Body of pancreas (tissue), 4 donors: ENCODE measurements around the gene USP36. TPM values are rescaled to one million over a fixed set of nuclear protein-coding genes. Genes with fewer than 3 reads are reported as not detected.

ENCODE experiments used
- ATAC-seq: fragments of 150-250 bp; one replicate; pipeline ENCODE4 v1.9.1; 2016
- DNase-seq, 4 donors: peaks; one replicate each; pipeline ENCODE4 v3.0.0-alpha.2; 2019
- H3K27ac ChIP-seq, 4 donors: fragments of 200-600 bp; sonication (generic); 1 replicate in 3 of 4; 2 replicates in 1 of 4; pipeline versions ENCODE4 v1.5.1 to v1.6.1; 2016 to 2019; ENCODE audit warnings: mild to moderate bottlenecking in 1 of 4, mixed read lengths in 1 of 4, moderate library complexity in 1 of 4
- H3K27me3 ChIP-seq, 2 donors: fragments of 200-600 bp; sonication (generic); one replicate each; pipeline ENCODE4 v1.6.0; 2016; ENCODE audit warnings: mild to moderate bottlenecking in 1 of 2
- H3K36me3 ChIP-seq, 2 donors: fragments of 200-600 bp; sonication (generic); replicated peaks in 1 of 2; 2 replicates each; pipeline ENCODE4 v1.5.1; 2016; ENCODE audit warnings: low read depth in 2 of 2; ENCODE audit not compliant: insufficient read depth in 1 of 2
- H3K4me1 ChIP-seq: fragments of 200-600 bp; sonication (generic); one replicate; pipeline ENCODE4 v1.6.0; 2016
- H3K4me3 ChIP-seq, 2 donors: fragments of 200-600 bp; sonication (generic); 1 replicate in 1 of 2; 2 replicates in 1 of 2; pipeline ENCODE4 v1.5.1; 2016 to 2019
- H3K9me3 ChIP-seq, 3 donors: fragments of 200-600 bp; sonication (generic); 1 replicate in 2 of 3; 2 replicates in 1 of 3; pipeline ENCODE4 v1.5.1; 2016
- POLR2A ChIP-seq, 3 donors: fragments of 450-650 bp; IDR thresholded peaks; one replicate each; pipeline ENCODE4 v1.6.1; 2016; ENCODE audit warnings: antibody characterized with exemption in 3 of 3, mild to moderate bottlenecking in 2 of 3
- WGBS, 2 donors: methylation state at CpG; one replicate each; pipeline ENCODE4 v1.1.5; 2017; 5-methylcytosine and 5-hydroxymethylcytosine counted together
- intact Hi-C: fragments of 100-400 bp; cut with DNase I; formaldehyde crosslinking; loops from one replicate; pipeline ENCODE4 v1.15.1; 2023
- total RNA-seq, 2 donors: library from RNA; depleted of rRNA; stranded (reverse); fragments of >200 nt; gene quantifications; one replicate each; pipeline ENCODE4 v1.1.0, GENCODE V29; 2016
- TF ChIP-seq, protein P1 (sequence below), 7 experiments: fragments of 450-650 bp in 4 of 7; fragments of 200-600 bp in 3 of 7; sonication (generic) in 3 of 7; IDR thresholded peaks; one replicate each; pipeline ENCODE4 v1.5.1; 2016 to 2019; ENCODE audit warnings: antibody characterized with exemption in 7 of 7

The USP36 gene
- total RNA-seq, 2 donors from 2014 or later: 28.5 to 55.4 TPM

DNA sequence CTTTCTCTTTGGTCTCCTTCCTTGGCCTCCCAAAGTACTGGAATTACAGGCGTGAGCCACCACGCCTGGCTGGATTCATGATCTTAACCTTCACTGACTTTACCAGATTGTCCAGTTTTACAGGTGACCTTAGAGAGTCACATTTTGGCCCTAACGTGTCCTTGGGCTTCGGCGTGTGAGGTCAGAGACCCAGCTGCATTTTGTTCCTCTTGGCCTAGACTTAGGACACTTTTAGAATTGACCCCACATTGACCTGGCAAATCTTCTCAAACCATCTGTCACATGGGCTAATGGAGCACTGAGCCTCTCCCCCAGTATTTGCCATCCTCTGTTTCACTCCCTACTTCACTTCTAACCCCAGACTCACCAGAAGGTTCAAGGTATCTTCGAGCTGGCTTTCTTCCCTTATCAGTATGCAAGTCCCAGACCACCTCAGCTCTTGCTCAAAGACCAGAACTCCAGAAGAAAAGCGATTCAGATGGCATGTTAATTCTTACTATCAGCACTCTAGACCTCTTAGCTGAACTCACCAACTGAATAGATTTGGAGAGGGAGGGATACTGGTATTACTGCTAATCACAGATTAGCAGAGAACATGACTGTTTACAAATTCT is 56.8 kb downstream of the USP36 start:
- 36 to 53% methylated on average over 7 of the region's 7 CpGs for WGBS, 2 donors
- Histone ChIP-seq H3K4me1 (peaks cover 35% of the 10 kb centered on the region), H3K27ac (peak overlapping the region; percentile 28 to 99 (median 96)), H3K9me3 (no peaks in the 10 kb centered on the region), H3K27me3 (no peaks in the 10 kb centered on the region), H3K36me3 (no peaks in the 10 kb centered on the region), H3K4me3 (no peak overlapping the region)
- intact Hi-C loops: no loop called here
- DNase-seq (peak in 2 of 4 donors; percentile 32 to 39), ATAC-seq (no peak)
- TF ChIP-seq, protein P1, sequence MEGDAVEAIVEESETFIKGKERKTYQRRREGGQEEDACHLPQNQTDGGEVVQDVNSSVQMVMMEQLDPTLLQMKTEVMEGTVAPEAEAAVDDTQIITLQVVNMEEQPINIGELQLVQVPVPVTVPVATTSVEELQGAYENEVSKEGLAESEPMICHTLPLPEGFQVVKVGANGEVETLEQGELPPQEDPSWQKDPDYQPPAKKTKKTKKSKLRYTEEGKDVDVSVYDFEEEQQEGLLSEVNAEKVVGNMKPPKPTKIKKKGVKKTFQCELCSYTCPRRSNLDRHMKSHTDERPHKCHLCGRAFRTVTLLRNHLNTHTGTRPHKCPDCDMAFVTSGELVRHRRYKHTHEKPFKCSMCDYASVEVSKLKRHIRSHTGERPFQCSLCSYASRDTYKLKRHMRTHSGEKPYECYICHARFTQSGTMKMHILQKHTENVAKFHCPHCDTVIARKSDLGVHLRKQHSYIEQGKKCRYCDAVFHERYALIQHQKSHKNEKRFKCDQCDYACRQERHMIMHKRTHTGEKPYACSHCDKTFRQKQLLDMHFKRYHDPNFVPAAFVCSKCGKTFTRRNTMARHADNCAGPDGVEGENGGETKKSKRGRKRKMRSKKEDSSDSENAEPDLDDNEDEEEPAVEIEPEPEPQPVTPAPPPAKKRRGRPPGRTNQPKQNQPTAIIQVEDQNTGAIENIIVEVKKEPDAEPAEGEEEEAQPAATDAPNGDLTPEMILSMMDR (IDR thresholded peaks at IDR 0.05): no peak
- TF ChIP-seq POLR2A (IDR thresholded peaks at IDR 0.05): no peak

DNA sequence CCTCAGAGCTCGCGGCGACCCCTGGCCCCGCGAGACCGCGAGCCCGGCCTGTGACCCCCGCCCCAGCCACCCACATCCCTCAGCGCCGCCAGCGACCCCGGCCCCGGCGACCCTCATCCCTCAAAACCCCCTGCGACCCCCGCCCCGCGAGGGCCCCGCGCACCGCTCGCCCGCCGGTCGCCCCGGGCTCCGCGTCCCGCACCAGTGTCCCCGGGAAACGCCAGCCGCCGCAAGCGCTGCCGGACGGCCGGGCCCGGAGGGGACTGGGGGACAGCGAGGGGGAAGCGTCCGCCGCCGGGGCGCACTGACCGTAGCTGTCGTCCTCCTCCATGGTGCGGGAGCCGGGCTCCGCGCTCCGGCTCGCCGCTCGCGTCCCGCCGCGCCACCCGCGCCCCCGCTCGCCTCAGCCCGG is 58.7 kb downstream of the USP36 start, which contains the start of gene CYTH1:
CYTH1 (minus strand) TSS at position 381 of the 412 bp plus-strand sequence; CDS start at position 331, 50 bp downstream.
- TF ChIP-seq POLR2A (IDR thresholded peaks at IDR 0.05): no peak
- TF ChIP-seq, protein P1 (IDR thresholded peaks at IDR 0.05): no peak
- Histone ChIP-seq H3K9me3 (no peaks in the 10 kb centered on the region), H3K27me3 (no peaks in the 10 kb centered on the region), H3K27ac (peak within 1 kb of the TSS; percentile 94 to 99 (median 98)), H3K4me1 (peaks cover 29% of the 10 kb centered on the region), H3K4me3 (peak within 1 kb of the TSS; percentile 81 to 97), H3K36me3 (no peaks in the 10 kb centered on the region)
- DNase-seq: no peak
- ATAC-seq: no peak
- WGBS, 2 donors: 0% methylated on average over 20 to 52 of the region's 64 CpGs
- intact Hi-C loops: no loop called here

DNA sequence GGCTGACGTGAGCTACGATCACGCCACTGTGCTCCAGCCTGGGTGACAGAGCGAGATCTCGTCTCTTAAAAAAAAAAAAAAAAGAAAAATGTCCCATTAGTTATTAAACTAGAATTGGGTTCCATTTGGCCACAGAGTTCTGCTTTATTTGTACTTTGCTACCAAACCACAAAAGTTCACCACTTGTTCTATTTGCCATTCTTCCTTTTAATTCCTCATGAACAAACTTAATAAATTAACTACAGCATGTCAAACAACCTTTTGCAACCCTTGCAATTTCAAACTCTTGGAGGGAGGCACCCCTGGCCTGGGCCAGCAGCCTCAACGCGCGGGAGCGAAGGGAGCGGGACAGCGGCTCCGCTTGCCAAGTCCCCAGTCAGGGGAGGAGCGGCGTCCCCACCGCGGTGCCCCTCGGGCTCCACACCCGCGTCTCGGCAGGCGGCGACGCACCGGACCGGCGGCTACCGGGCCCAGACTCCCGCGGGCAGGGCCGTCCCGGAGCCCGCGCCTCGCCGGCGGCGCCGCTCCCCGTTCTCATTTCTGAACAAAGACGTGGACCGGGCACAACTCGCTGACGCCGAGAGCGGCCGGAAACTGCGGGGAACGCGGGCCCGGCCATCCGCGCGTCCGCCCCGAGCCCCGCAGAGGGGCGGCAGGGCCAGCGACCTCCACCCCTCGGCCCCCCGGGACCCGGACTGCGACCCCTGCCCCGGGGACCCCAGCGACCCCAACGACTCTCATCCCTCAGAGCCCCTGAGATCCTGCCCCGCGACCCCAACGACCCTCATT is 59.3 kb downstream of the USP36 start:
- Histone ChIP-seq H3K9me3 (no peaks in the 10 kb centered on the region), H3K27ac (peak overlapping the region; percentile 68 to 92 (median 89)), H3K27me3 (no peaks in the 10 kb centered on the region), H3K4me3 (peak overlapping the region; percentile 81 to 97), H3K4me1 (peaks cover 29% of the 10 kb centered on the region), H3K36me3 (no peaks in the 10 kb centered on the region)
- DNase-seq (peak; percentile 46 to 64 (median 55)), ATAC-seq (peak; percentile 5)
- peak in 2 of 3 donors; percentile 11 to 25 for TF ChIP-seq POLR2A (IDR thresholded peaks at IDR 0.05)
- TF ChIP-seq, protein P1 (IDR thresholded peaks at IDR 0.05): no peak
- WGBS, 2 donors: 4 to 16% methylated on average over 14 to 64 of the region's 68 CpGs
- intact Hi-C loops: no loop called here

DNA sequence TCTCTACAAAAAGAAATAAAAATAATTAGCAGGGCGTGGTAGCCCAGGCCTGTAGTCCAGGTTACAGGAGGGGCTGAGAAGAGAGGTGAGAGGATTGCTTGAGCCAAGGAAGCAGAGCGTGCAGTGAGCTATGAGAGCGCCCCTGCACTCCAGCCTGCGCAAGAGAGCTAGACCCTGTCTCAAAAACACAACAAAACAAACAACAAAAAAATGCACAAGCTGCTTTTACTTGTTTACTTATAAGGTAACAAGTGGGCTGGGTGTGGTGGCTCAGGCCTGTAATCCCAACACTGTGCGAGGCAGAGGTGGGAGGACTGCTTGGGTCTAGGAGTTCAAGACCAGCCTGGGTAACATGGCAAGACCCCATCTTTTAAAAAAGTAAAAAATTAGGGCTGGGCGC is 60.3 kb downstream of the USP36 start:
- WGBS, 2 donors: 92 to 95% methylated on average over 6 of the region's 6 CpGs
- peak overlapping the region in 3 of 4 donors; percentile 87 to 92 (median 91) for H3K27ac ChIP-seq

More for the DNA sequence above, 60.3 kb downstream of the USP36 start:
- no peak for DNase-seq
- H3K4me3 ChIP-seq: no peak overlapping the region
- no peak for TF ChIP-seq POLR2A (IDR thresholded peaks at IDR 0.05)
- TF ChIP-seq, protein P1 (IDR thresholded peaks at IDR 0.05): no peak
- H3K27me3 ChIP-seq: no peaks in the 10 kb centered on the region
- H3K4me1 ChIP-seq: peaks cover 29% of the 10 kb centered on the region
- no peaks in the 10 kb centered on the region for H3K9me3 ChIP-seq
- intact Hi-C loops: no loop called here
- H3K36me3 ChIP-seq: no peaks in the 10 kb centered on the region
- no peak for ATAC-seq
